ENCODE measurements around the gene GRIP1. TPM values are rescaled to one million over a fixed set of nuclear protein-coding genes. Genes with fewer than 3 reads are reported as not detected.

The GRIP1 gene
- total and polyA plus RNA-seq, 9 donors = 0.36 to 10.1 (median 3.9) TPM

DNA sequence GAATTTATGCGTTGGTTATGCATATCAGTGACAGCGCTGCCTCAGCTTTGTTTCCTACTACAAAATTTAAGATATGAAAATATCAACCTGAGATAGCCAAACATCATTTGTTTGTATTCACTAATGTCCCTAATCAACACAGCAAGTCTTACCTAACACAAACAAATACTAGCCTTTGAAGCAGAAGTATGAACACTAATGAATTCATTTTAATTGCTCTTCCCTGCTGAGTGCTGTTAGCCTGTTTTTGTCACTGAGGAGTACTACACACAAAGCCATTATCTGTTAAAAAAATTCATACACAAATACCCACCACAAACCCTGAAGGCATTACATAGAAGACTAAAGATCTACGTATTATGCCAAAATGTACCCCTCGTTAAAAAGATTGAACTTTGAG is 225.8 kb downstream of the GRIP1 start:
- Histone ChIP-seq H3K27me3 (no peaks in the 10 kb centered on the region), H3K4me1 (ENCODE audit: insufficient read depth) (no peaks in the 10 kb centered on the region), H3K27ac (no peak overlapping the region), H3K4me3 (no peak overlapping the region), H3K9me3 (no peaks in the 10 kb centered on the region), H3K36me3 (no peaks in the 10 kb centered on the region)
- TF ChIP-seq EP300 (IDR thresholded peaks at IDR 0.05) = no peak
- WGBS, 3 donors = 75 to 83% (median 81%) methylated on average over 4 of the region's 4 CpGs
- DNase-seq = no peak
- intact Hi-C loops (cut with DNase I) = no loop called here

DNA sequence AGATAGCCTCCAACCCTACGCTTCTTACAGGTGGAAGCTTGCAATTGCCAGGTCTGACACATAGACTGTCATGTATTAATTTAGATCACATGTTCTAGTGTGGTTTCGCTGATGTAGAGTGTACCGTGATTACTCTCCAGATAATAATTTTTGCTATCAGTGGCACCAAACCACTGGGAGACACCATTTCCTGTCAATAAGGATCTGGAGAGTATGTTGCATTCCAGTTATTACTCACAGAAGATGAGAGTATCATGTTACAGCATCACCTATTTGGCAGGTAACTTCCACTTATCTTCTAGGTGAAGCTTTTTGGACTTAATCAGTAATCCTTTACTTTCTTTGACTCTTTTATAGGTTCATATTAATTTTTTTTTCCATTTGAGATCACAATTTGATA is 229.3 kb downstream of the GRIP1 start:
- H3K36me3 ChIP-seq = no peaks in the 10 kb centered on the region
- no peaks in the 10 kb centered on the region for H3K27me3 ChIP-seq
- 92 to 93% (median 93%) methylated on average over 3 of the region's 3 CpGs for WGBS, 3 donors
- no peak overlapping the region for H3K4me3 ChIP-seq
- H3K9me3 ChIP-seq = no peaks in the 10 kb centered on the region
- TF ChIP-seq EP300 (IDR thresholded peaks at IDR 0.05) (no peak), POLR2A (IDR thresholded peaks at IDR 0.05) (no peak)
- TF ChIP-seq, protein P1, sequence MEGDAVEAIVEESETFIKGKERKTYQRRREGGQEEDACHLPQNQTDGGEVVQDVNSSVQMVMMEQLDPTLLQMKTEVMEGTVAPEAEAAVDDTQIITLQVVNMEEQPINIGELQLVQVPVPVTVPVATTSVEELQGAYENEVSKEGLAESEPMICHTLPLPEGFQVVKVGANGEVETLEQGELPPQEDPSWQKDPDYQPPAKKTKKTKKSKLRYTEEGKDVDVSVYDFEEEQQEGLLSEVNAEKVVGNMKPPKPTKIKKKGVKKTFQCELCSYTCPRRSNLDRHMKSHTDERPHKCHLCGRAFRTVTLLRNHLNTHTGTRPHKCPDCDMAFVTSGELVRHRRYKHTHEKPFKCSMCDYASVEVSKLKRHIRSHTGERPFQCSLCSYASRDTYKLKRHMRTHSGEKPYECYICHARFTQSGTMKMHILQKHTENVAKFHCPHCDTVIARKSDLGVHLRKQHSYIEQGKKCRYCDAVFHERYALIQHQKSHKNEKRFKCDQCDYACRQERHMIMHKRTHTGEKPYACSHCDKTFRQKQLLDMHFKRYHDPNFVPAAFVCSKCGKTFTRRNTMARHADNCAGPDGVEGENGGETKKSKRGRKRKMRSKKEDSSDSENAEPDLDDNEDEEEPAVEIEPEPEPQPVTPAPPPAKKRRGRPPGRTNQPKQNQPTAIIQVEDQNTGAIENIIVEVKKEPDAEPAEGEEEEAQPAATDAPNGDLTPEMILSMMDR (IDR thresholded peaks at IDR 0.05) = no peak
- DNase-seq = no peak
- H3K27ac ChIP-seq = no peak overlapping the region
- no peaks in the 10 kb centered on the region for H3K4me1 ChIP-seq (ENCODE audit: insufficient read depth)
- intact Hi-C loops (cut with DNase I) = no loop called here

DNA sequence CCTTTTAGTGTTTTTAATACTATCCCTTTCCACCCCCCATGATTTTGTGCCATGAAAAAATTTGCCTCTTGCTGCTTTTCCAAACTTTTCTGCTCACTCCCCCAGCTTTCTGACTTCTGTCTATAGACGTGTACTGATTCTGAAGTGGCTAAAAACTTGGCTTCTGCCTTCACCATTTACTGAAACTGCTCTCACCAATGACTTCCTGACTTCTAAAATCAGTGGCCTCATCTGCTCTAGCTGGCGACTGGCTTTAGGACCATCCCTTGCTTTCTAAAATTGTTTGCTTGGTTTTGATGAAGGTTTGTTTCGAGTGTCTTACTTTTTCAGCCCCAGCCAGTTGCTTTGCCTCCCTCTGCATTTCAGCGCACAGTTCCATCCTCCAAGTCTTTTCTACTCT is 231.2 kb downstream of the GRIP1 start:
- no peaks in the 10 kb centered on the region for H3K9me3 ChIP-seq
- DNase-seq = no peak
- H3K36me3 ChIP-seq = no peaks in the 10 kb centered on the region
- no peak for TF ChIP-seq POLR2A (IDR thresholded peaks at IDR 0.05)
- TF ChIP-seq EP300 (IDR thresholded peaks at IDR 0.05) = no peak
- TF ChIP-seq, protein P1 (IDR thresholded peaks at IDR 0.05) = no peak
- no peak overlapping the region for H3K27ac ChIP-seq
- intact Hi-C loops (cut with DNase I) = no loop called here
- 71 to 78% (median 71%) methylated on average over 4 of the region's 4 CpGs for WGBS, 3 donors
- H3K27me3 ChIP-seq = no peaks in the 10 kb centered on the region
- H3K4me1 ChIP-seq (ENCODE audit: insufficient read depth) = no peaks in the 10 kb centered on the region
- no peak overlapping the region for H3K4me3 ChIP-seq

DNA sequence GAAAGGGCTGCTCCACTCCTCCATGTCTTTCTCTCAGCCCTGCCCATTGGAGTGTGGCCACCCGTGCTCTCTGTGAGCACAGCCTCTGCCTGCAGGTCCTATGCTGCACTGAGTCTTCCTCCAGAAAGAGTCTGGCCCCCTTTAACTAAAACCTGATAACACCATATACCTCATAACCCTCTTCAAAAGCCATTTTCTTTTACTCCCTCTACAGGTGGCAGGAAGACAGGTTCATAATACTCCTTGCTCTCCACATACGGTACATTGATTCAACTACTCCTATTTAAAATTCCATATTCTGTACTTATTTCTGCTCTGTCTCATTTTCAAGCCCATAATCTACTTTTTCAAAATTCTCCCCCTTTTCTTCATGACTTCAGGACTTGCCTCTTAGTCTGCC is 232.6 kb downstream of the GRIP1 start:
- 87 to 92% (median 88%) methylated on average over 2 of the region's 2 CpGs for WGBS, 3 donors
- intact Hi-C loops (cut with DNase I) = no loop called here
- no peak overlapping the region for H3K4me3 ChIP-seq
- H3K27me3 ChIP-seq = no peaks in the 10 kb centered on the region
- DNase-seq = no peak
- no peaks in the 10 kb centered on the region for H3K36me3 ChIP-seq
- TF ChIP-seq POLR2A (IDR thresholded peaks at IDR 0.05) = no peak
- TF ChIP-seq EP300 (IDR thresholded peaks at IDR 0.05) = no peak
- TF ChIP-seq, protein P1 (IDR thresholded peaks at IDR 0.05) = no peak
- no peaks in the 10 kb centered on the region for H3K9me3 ChIP-seq
- no peaks in the 10 kb centered on the region for H3K4me1 ChIP-seq (ENCODE audit: insufficient read depth)
- no peak overlapping the region for H3K27ac ChIP-seq

DNA sequence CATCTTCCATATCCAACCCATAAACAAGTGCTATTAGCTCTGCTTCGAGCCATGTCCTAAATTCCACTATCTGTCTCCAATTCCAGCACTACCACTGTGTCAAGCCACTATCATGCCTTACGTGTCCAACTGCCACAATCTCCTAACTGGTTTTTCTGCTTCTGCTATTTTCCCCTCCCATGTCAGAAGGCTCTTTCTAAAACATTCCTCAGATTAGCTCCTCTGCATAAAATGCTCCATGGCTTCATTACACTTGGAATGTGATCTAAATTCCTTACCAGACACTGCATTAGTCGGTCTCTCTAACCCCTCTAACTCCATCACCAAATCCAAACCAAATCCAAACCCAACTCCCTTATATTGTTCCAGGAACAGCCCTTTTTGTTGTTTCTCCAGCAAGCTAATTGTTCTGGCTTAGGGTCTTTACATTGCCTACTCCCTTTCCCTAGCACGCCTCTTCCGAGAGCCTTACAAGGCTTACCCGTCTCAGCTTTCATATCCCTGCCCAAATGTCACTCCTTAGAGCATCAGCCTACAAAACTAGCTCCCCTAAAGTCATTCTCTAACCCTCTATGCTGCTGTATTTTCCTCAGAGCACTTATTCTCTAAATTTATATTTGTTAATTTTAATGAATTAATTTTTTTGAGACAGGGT is 236.8 kb downstream of the GRIP1 start:
- Histone ChIP-seq H3K9me3 (no peaks in the 10 kb centered on the region), H3K27ac (no peak overlapping the region), H3K27me3 (no peaks in the 10 kb centered on the region), H3K4me1 (ENCODE audit: insufficient read depth) (no peaks in the 10 kb centered on the region), H3K36me3 (no peaks in the 10 kb centered on the region), H3K4me3 (no peak overlapping the region)
- DNase-seq = no peak
- WGBS, 3 donors = 81 to 88% (median 84%) methylated on average over 6 of the region's 6 CpGs
- TF ChIP-seq EP300 (IDR thresholded peaks at IDR 0.05) = no peak
- TF ChIP-seq, protein P1 (IDR thresholded peaks at IDR 0.05) = no peak
- intact Hi-C loops (cut with DNase I) = no loop called here

Data from ovary (tissue), 9 donors.